GM18907 (cell line): Measurements from ENCODE around the gene FOXC2.

Experiments used
- ATAC-seq: cut with Tn5 transposase; IDR thresholded peaks from one replicate; pipeline ENCODE4 v1.9.1; 2021; ENCODE audit warnings: mild to moderate bottlenecking, moderate library complexity; ENCODE audit not compliant: unreplicated experiment

Gene FOXC2

GRCh38 chr16:86532526-86532815 lies 34.2 kb upstream of the FOXC2 start:
- ATAC-seq: no peak

GRCh38 chr16:86533076-86533475 lies 33.6 kb upstream of the FOXC2 start:
- no peak for ATAC-seq

- no peak for ATAC-seq
Observed at GRCh38 chr16:86533767-86534351, 32.8 kb upstream of the FOXC2 start.

- ATAC-seq: no peak
Observed at GRCh38 chr16:86534779-86535615, 31.6 kb upstream of the FOXC2 start.

- no peak for ATAC-seq
Observed at GRCh38 chr16:86536621-86537020, 30.0 kb upstream of the FOXC2 start.

- no peak for ATAC-seq
Observed at GRCh38 chr16:86537486-86537885, 29.1 kb upstream of the FOXC2 start.

GRCh38 chr16:86538196-86538780 lies 28.3 kb upstream of the FOXC2 start:
- ATAC-seq: no peak

GRCh38 chr16:86540894-86541293 lies 25.7 kb upstream of the FOXC2 start:
- no peak for ATAC-seq

GRCh38 chr16:86541560-86541959 lies 25.1 kb upstream of the FOXC2 start:
- no peak for ATAC-seq

GRCh38 chr16:86542756-86543750 lies 23.6 kb upstream of the FOXC2 start:
- ATAC-seq: no peak

GRCh38 chr16:86545481-86545880 lies 21.1 kb upstream of the FOXC2 start:
- ATAC-seq: no peak

- ATAC-seq: no peak
Observed at GRCh38 chr16:86545954-86546637, 20.5 kb upstream of the FOXC2 start.

GRCh38 chr16:86546638-86547013 lies 20.0 kb upstream of the FOXC2 start:
- ATAC-seq: no peak

GRCh38 chr16:86547286-86547685 lies 19.3 kb upstream of the FOXC2 start:
- ATAC-seq: no peak

- ATAC-seq: no peak
Observed at GRCh38 chr16:86549076-86549892, 17.3 kb upstream of the FOXC2 start.

- no peak for ATAC-seq
Observed at GRCh38 chr16:86549893-86550190, 16.8 kb upstream of the FOXC2 start.

- no peak for ATAC-seq
Observed at GRCh38 chr16:86550281-86550680, 16.3 kb upstream of the FOXC2 start.

- ATAC-seq: no peak
Observed at GRCh38 chr16:86553356-86553755, 13.3 kb upstream of the FOXC2 start.

GRCh38 chr16:86554599-86554916 lies 12.1 kb upstream of the FOXC2 start:
- no peak for ATAC-seq
